Activated CD4-positive, CD25-positive, alpha-beta regulatory T cell treated with anti-CD3 and anti-CD28 coated beads, Interleukin-2, amount 50 U/mL, for 72 hours (primary cell): ENCODE data around the gene DCLRE1B.
"Not testable (repeated sequence)": the region's sequence is repeated elsewhere in the genome, so short reads cannot be mapped to it uniquely, and the experiment has no call there.

Source experiments
- DNase-seq: peaks from one replicate; pipeline ENCODE4 v3.0.0; 2021

DCLRE1B gene

GRCh38 chr1:113928941-113929749 lies 24.0 kb downstream of the DCLRE1B start, which contains the start of gene HIPK1:
Gene HIPK1, plus strand, starts transcription at chr1:113929324.
- peak; percentile 92 for DNase-seq

GRCh38 chr1:113929750-113930498 lies 24.8 kb downstream of the DCLRE1B start:
- peak; percentile 68 for DNase-seq

GRCh38 chr1:113930499-113931161 lies 25.5 kb downstream of the DCLRE1B start:
- DNase-seq, result peak; percentile 49

DNA sequence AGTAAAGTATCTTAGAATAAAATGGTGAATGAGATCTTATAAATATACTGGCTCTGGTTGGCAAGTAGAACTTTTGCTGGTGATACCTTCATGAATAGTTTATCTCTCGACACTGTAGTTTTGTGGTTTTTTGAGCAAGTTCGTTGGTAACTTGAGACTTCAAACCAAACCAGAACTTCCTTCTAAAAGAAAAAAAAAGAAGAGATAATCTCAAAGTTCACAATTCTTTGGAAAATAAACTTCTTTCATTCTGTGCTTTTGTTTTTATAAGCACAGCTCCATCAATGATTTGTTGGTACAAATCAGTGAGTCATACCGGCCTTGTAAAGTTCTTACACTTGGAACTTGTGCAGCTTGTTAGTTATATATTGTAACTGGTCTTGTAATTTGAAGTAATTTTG lies 26.3 kb downstream of the DCLRE1B start:
- no peak for DNase-seq

DNA sequence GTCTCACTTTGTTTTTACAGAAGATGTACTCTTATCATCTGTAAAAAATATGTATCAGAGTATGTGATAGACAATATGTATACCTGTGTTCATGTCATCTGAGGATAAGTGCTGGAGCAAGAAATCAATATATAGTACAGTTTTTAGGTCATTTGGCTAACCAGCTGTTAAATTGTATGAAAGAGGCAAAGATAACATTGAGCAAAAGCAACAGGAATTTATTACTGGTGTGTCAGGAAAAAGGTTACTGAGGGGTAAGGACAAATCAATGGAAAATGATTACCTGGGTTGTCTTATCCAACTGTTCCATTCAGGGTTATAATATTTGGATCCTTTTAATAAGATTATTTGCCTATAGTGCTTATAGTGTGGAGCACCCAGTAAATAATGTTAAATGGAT lies 28.9 kb downstream of the DCLRE1B start:
- no peak for DNase-seq

DNA sequence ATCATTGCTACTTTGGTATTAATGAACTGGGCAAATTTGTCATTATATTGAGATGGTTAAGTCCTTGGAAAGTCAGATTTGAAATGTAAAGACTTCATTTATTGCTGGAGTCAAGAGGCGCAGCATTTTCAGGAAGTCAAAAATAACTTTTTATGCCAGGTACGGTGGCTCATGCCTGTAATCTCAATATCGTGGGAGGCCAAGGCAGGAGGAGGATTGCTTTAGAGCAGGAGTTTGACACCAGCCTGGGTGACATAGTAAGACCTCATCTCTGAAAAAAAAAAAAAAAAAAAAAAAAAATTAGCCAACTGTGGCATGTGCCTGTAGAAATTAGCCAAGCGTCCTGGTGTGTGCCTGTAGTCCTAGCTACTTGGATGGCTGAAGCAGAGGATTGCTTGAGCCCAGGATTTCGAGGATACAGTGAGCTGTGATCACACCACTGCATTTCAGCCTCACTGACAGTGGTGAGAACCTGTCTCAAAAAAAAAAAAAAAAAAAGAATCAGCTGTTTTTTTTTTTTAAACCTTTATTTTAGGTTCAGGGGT lies 29.5 kb downstream of the DCLRE1B start:
- no peak for DNase-seq

- DNase-seq, result no peak
These were observed 30.1 kb downstream of the DCLRE1B start for GRCh38 chr1:113935176-113935575.

DNA sequence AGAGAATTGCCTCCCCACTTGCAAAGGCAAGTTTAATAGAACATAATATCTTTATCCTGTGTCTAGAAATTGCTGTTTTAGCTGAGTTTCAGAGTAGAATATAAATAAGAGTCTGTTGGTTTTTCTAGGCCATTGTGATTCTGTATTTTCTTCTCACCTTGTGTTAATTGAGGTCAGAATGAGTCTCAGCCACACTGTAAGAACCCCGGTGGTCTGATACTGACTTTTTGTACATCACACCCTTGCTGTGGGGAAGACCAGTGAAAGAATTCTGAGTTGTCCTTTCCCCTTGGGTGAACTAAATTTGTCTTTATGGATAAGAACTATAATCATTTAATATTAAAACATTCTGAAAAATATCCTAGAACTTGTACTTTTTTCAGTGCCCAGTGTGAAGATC lies 30.8 kb downstream of the DCLRE1B start:
- DNase-seq, result no peak

DNA sequence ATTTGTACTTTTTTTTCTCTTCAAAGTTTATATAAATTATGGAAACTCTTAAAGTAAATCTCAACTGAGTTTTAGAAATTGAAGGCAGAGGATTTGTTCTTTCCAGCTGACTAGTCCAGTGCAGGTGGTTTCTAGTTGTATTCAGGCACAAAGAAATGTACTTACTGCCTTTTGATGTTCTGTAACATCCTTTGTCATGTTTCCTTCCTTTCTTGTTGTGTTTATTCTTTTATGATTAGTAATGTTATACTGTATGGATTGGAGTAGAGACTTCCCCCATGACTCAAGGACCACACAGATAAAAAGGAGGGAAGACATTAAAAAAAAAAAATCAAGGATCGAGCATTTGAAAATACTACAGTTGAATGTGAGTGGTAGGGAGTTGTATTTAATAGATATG lies 32.0 kb downstream of the DCLRE1B start:
- DNase-seq, result no peak

GRCh38 chr1:113938192-113938591 lies 33.1 kb downstream of the DCLRE1B start:
- DNase-seq, result no peak

DNA sequence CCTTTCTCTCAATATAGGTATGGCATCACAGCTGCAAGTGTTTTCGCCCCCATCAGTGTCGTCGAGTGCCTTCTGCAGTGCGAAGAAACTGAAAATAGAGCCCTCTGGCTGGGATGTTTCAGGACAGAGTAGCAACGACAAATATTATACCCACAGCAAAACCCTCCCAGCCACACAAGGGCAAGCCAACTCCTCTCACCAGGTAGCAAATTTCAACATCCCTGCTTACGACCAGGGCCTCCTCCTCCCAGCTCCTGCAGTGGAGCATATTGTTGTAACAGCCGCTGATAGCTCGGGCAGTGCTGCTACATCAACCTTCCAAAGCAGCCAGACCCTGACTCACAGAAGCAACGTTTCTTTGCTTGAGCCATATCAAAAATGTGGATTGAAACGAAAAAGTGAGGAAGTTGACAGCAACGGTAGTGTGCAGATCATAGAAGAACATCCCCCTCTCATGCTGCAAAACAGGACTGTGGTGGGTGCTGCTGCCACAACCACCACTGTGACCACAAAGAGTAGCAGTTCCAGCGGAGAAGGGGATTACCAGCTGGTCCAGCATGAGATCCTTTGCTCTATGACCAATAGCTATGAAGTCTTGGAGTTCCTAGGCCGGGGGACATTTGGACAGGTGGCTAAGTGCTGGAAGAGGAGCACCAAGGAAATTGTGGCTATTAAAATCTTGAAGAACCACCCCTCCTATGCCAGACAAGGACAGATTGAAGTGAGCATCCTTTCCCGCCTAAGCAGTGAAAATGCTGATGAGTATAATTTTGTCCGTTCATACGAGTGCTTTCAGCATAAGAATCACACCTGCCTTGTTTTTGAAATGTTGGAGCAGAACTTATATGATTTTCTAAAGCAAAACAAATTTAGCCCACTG lies 35.5 kb downstream of the DCLRE1B start:
- peak; percentile 48 for DNase-seq

DNA sequence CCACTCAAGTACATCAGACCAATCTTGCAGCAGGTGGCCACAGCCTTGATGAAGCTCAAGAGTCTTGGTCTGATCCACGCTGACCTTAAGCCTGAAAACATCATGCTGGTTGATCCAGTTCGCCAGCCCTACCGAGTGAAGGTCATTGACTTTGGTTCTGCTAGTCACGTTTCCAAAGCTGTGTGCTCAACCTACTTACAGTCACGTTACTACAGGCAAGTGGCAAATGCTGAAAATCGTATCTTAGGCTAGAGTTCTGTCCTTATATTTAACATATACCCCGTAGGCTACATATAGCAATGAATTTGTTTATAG lies 36.1 kb downstream of the DCLRE1B start:
- DNase-seq, result no peak

DNA sequence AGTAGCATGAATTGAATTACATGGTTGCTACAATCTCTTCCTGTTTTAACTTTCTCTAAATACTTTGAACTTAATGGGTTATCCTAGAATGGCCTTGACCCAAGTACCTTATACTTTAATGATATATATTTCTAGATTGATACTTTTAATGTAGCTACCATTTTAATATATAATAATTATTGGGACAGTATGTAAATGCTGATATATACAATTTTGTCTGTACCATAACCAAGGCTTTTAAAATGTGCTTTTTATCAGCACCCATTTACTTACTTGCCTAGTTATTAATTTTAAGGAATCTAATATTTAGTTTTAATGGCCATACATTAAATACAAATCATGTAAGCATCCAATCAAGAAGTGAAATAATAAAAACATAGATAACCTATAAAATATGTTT lies 37.4 kb downstream of the DCLRE1B start:
- no peak for DNase-seq

GRCh38 chr1:113943028-113943811 lies 38.1 kb downstream of the DCLRE1B start:
- no peak for DNase-seq

GRCh38 chr1:113945329-113945728 lies 40.2 kb downstream of the DCLRE1B start:
- DNase-seq, result no peak

GRCh38 chr1:113946112-113946511 lies 41.0 kb downstream of the DCLRE1B start:
- no peak for DNase-seq

DNA sequence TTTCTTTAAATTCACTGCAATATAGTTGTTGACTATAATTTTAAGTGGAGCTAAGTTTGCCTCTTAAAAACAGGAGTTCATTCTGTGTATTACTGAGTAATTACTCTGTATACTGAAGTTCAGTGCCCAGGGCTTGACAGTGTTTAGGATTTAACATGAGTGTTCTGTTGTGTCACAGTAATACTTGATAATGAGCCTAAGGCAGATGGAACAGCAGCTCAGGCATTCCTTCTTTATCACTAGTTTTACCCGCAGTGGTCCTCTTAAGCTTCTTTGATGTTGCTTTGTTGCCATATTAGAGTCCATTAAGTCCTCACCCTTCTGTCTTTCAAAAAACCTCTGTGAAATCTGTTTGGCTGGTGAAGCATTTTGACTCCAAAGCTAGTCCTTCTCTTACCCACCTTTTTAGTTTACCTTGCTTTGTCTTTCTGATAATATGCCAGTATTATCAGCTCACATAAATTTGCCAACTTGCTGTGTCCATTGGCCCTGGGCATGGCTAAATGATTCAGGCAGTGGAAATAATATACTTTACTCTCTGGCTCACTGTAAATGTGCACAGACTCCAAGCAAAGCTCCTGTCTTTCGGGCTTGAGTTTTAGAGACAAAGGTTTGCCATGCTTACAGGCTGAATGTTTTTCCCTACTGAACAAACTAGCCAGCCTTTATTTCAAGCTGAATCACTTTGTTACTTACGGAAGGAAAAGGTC lies 41.7 kb downstream of the DCLRE1B start:
- DNase-seq, result no peak

GRCh38 chr1:113947388-113948107 lies 42.4 kb downstream of the DCLRE1B start:
- DNase-seq, result no peak

DNA sequence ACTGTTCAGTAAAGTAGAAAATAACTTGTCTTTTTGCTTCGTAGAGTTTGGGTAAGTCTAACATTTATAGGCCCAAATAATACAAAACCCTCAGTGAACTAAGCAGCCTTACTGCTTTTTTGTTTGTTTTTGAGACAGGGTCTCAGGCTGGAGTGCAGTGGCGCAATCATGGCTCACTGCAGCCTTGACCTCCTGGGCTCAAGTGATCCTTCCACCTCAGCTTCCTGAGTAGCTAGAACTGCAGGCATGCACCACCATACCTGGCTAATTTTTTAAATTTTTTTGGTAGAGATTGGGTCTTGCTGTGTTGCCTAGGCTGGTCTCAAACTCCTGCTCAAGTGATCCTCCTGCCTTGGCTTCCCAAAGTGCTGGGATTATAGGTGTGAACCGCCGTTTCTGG lies 43.0 kb downstream of the DCLRE1B start:
- DNase-seq, result not testable (repeated sequence)

- no peak for DNase-seq
These were observed 43.9 kb downstream of the DCLRE1B start for GRCh38 chr1:113949007-113949406.
